Measurements from ENCODE around the gene PYCARD.

- TF ChIP-seq CTCF (IDR thresholded peaks at IDR 0.05 in 8 of 11, conservative IDR thresholded peaks at IDR 0.05 in 3 of 11) (peak in 1 of 11 experiments; percentile 27), POLR2A (IDR thresholded peaks at IDR 0.05) (no peak)
These were observed 1.6 kb downstream of the PYCARD start for GRCh38 chr16:31200821-31201568.

Data from spleen (tissue), 7 donors.